Measurements from ENCODE around the gene PER1. TPM values are rescaled to one million over a fixed set of nuclear protein-coding genes. Genes with fewer than 3 reads are reported as not detected.

Gene PER1
- total and polyA plus RNA-seq, 2 of the 13 experiments (the other 11 are each of a cell fraction or from before 2014, with no cell fraction given), result 2.6 to 3.6 TPM

- TF ChIP-seq CHD4 (IDR thresholded peaks at IDR 0.05; ENCODE audit: borderline replicate concordance, low read length), result peak; percentile 96; the same call in 1 of the 2 replicates
- no peak for TF ChIP-seq CENPX (CRISPR knock-in tag; IDR thresholded peaks at IDR 0.05)
- no peak for TF ChIP-seq HIVEP1 (CRISPR knock-in tag; IDR thresholded peaks at IDR 0.05)
- peak; percentile 79; the same call in 1 of the 2 replicates for TF ChIP-seq MEIS1 (CRISPR knock-in tag; IDR thresholded peaks at IDR 0.05; ENCODE audit: borderline replicate concordance)
- peak; percentile 87 for TF ChIP-seq KDM2A (CRISPR knock-in tag; IDR thresholded peaks at IDR 0.05; ENCODE audit: borderline replicate concordance, low read depth)
- TF ChIP-seq FOXA1 (IDR thresholded peaks at IDR 0.05), result no peak
- 0 out of 2 replicates have a peak, but pooled peaks have one; percentile 28 for TF ChIP-seq FOXA1 (CRISPR knock-in tag; IDR thresholded peaks at IDR 0.05)
- TF ChIP-seq ISL2 (CRISPR knock-in tag; IDR thresholded peaks at IDR 0.05), result peak; percentile 83
- no peak for TF ChIP-seq HOXA7 (CRISPR knock-in tag; IDR thresholded peaks at IDR 0.05)
- TF ChIP-seq ZNF850 (CRISPR knock-in tag; conservative IDR thresholded peaks at IDR 0.05), result no peak
- peak; percentile 75 for TF ChIP-seq KAT8 (CRISPR knock-in tag; IDR thresholded peaks at IDR 0.05)
- no peak for TF ChIP-seq SCMH1 (CRISPR knock-in tag; IDR thresholded peaks at IDR 0.05; ENCODE audit: borderline replicate concordance)
- peak; percentile 64; the same call in 1 of the 2 replicates for TF ChIP-seq ZNF564 (CRISPR knock-in tag; IDR thresholded peaks at IDR 0.05)
- TF ChIP-seq ZBTB21 (CRISPR knock-in tag; IDR thresholded peaks at IDR 0.05), result no peak
- peak; percentile 85; the same call in 1 of the 2 replicates for TF ChIP-seq MYC (CRISPR knock-in tag; IDR thresholded peaks at IDR 0.05; ENCODE audit: borderline replicate concordance)
- TF ChIP-seq ZNF777 (CRISPR knock-in tag; IDR thresholded peaks at IDR 0.05), result peak; percentile 73; the same call in 1 of the 2 replicates
- TF ChIP-seq SPEN (CRISPR knock-in tag; IDR thresholded peaks at IDR 0.05; ENCODE audit: low read depth), result peak; percentile 41; the same call in 1 of the 2 replicates
- no peak for TF ChIP-seq HES4 (CRISPR knock-in tag; IDR thresholded peaks at IDR 0.05; ENCODE audit: borderline replicate concordance)
- TF ChIP-seq CENPBD1 (CRISPR knock-in tag; IDR thresholded peaks at IDR 0.05; ENCODE audit: borderline replicate concordance, low read depth), result 0 out of 2 replicates have a peak, but pooled peaks have one; percentile 24
- peak; percentile 58; the same call in 1 of the 2 replicates for TF ChIP-seq NCOR1 (IDR thresholded peaks at IDR 0.05; ENCODE audit: borderline replicate concordance, low read length)
- no peak for TF ChIP-seq ZNF260 (CRISPR knock-in tag; IDR thresholded peaks at IDR 0.05; ENCODE audit: borderline replicate concordance, low read depth)
- peak in 1 of 2 experiments; percentile 51; a peak in 2 of 4 replicates for TF ChIP-seq EP300 (IDR thresholded peaks at IDR 0.05; ENCODE audit: low read depth in 2 of 2, low read length in 2 of 2)
- no peak for TF ChIP-seq EP300 (CRISPR knock-in tag; IDR thresholded peaks at IDR 0.05; ENCODE audit: borderline replicate concordance)
- TF ChIP-seq DMTF1 (CRISPR knock-in tag; IDR thresholded peaks at IDR 0.05), result no peak
- 0 out of 2 replicates have a peak, but pooled peaks have one; percentile 13 for TF ChIP-seq ZNF644 (CRISPR knock-in tag; IDR thresholded peaks at IDR 0.05; ENCODE audit: low read depth)
- peak; percentile 72; the same call in 1 of the 2 replicates for TF ChIP-seq ZNF614 (CRISPR knock-in tag; IDR thresholded peaks at IDR 0.05; ENCODE audit: borderline replicate concordance)
- TF ChIP-seq ZBTB14 (CRISPR knock-in tag; IDR thresholded peaks at IDR 0.05), result no peak
- TF ChIP-seq ZNF557 (CRISPR knock-in tag; IDR thresholded peaks at IDR 0.05), result peak; percentile 65; the same call in 1 of the 2 replicates
Observed at GRCh38 chr17:8138672-8139371, 13.4 kb downstream of the PER1 start (continued).

Measured in HepG2 (cell line).